Bronchial epithelial cell (primary cell): ENCODE data around the gene TMEM271. TPM values are rescaled to one million over a fixed set of nuclear protein-coding genes. Genes with fewer than 3 reads are reported as not detected.
"Not testable (repeated sequence)": the region's sequence is repeated elsewhere in the genome, so short reads cannot be mapped to it uniquely, and the experiment has no call there.

Source experiments
- DNase-seq: peaks from one replicate; pipeline ENCODE4 v3.0.0-alpha.2; 2010; ENCODE audit warnings: low read depth
- FAIRE-seq: peaks from 2 replicates; lab custom pipeline; 2011; peaks lifted over from hg19 to GRCh38; lab: Jason Lieb, UNC
- H3K27me3 ChIP-seq: 2 replicates; pipeline ENCODE4 v1.5.1; 2011; ENCODE audit warnings: low read length; ENCODE audit not compliant: control insufficient read depth, insufficient read depth
- H3K36me3 ChIP-seq: 2 replicates; pipeline ENCODE4 v1.5.1; 2011; ENCODE audit warnings: low read length; ENCODE audit not compliant: control insufficient read depth, insufficient read depth
- H3K4me3 ChIP-seq: 2 replicates; pipeline ENCODE4 v1.5.1; 2011; ENCODE audit warnings: mild to moderate bottlenecking, low read depth, low read length, control low read depth
- total RNA-seq: library from RNA; depleted of rRNA; stranded (reverse); fragments of >200 nt; gene quantifications from 2 replicates; pipeline ENCODE4 v1.2.1, GENCODE V29; 2014
- TF ChIP-seq, protein P1 (sequence below): IDR thresholded peaks from 2 replicates; pipeline ENCODE4 v1.5.1; 2011; ENCODE audit warnings: mild to moderate bottlenecking, moderate library complexity, low read length, control low read depth, inconsistent platforms; ENCODE audit not compliant: insufficient read depth, severe bottlenecking

Gene TMEM271
- total RNA-seq, 1 donor from 2014 or later: not detected

DNA sequence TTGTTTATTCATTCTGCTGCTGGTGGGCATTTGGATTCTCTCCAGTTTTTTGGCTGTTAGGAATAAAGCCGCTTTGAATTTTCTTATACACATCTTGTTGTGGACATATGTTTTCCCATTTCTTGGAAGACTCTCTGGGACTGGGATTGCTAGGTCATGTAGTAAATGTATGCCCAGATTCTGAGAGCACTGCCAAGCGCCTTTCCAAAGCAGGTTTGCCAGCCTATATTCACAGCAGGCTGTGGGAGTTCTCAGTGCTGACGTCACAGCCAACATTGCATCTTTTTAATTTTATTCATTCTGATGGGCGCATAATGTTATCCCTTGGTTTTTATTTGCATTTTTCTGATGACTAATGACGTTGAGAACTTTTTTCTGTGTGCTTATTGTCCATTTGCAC is 24.1 kb downstream of the TMEM271 start:
- no peak for DNase-seq
- TF ChIP-seq, protein P1, sequence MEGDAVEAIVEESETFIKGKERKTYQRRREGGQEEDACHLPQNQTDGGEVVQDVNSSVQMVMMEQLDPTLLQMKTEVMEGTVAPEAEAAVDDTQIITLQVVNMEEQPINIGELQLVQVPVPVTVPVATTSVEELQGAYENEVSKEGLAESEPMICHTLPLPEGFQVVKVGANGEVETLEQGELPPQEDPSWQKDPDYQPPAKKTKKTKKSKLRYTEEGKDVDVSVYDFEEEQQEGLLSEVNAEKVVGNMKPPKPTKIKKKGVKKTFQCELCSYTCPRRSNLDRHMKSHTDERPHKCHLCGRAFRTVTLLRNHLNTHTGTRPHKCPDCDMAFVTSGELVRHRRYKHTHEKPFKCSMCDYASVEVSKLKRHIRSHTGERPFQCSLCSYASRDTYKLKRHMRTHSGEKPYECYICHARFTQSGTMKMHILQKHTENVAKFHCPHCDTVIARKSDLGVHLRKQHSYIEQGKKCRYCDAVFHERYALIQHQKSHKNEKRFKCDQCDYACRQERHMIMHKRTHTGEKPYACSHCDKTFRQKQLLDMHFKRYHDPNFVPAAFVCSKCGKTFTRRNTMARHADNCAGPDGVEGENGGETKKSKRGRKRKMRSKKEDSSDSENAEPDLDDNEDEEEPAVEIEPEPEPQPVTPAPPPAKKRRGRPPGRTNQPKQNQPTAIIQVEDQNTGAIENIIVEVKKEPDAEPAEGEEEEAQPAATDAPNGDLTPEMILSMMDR: no peak
- FAIRE-seq: no peak
- Histone ChIP-seq H3K4me3 (no peak overlapping the region), H3K36me3 (no peaks in the 10 kb centered on the region), H3K27me3 (no peaks in the 10 kb centered on the region)

DNA sequence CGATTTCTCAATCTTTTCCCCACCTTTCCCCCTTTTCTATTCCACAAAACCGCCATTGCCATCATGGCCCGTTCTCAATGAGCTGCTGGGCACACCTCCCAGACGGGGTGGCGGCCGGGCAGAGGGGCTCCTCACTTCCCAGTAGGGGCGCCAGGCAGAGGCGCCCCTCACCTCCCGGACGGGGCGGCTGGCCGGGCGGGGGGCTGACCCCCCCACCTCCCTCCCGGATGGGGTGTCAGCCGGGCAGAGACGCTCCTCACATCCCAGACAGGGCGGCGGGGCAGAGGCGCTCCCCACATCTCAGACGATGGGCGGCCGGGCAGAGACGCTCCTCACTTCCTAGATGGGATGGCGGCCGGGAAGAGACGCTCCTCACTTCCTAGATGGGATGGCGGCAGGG is 25.8 kb downstream of the TMEM271 start:
- not testable (repeated sequence) for FAIRE-seq, H3K4me3 ChIP-seq, H3K36me3 ChIP-seq, H3K27me3 ChIP-seq, DNase-seq

DNA sequence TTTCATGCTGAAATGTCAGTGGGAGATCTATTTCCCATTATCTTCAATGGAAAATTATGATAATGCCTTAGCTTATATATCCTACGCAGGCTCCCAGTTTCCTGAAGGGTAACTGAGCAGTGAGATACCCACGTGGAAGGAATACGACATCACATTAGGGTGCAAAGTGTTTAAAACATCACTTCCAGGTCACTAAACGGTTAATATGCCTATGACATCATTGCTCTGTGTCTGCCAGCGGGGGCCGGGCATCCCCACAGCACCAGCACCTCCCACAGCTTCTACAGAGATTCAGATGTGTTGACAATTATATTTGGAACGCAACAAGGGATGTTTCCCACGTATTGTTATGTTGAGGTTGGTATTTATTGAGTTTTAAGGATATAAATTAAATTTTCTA is 27.1 kb downstream of the TMEM271 start:
- DNase-seq (no peak), FAIRE-seq (no peak)
- H3K36me3 ChIP-seq: no peaks in the 10 kb centered on the region
- no peak overlapping the region for H3K4me3 ChIP-seq
- H3K27me3 ChIP-seq: no peaks in the 10 kb centered on the region
- TF ChIP-seq, protein P1: no peak

DNA sequence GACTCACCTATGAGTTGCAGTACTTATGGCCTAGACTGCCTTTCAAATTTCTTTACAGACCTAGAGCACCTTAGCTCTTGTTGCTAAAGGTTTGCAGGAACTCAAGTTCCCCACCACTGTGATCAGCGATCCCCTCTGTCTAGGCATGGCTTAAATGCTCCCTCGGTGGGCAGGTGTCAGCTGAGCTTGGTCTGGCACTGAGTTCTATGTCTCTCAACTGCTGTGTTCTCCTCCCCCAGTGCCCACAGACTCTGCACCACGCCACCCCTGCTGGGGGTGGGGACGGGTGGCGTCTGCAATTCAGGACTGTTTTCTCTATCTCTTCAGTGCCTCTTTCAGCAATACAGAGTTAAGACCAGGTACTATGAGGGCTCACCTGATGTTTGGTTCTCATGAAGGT is 30.5 kb downstream of the TMEM271 start:
- DNase-seq (no peak), FAIRE-seq (no peak)
- H3K4me3 ChIP-seq: no peak overlapping the region
- no peaks in the 10 kb centered on the region for H3K27me3 ChIP-seq
- TF ChIP-seq, protein P1: no peak
- H3K36me3 ChIP-seq: no peaks in the 10 kb centered on the region

DNA sequence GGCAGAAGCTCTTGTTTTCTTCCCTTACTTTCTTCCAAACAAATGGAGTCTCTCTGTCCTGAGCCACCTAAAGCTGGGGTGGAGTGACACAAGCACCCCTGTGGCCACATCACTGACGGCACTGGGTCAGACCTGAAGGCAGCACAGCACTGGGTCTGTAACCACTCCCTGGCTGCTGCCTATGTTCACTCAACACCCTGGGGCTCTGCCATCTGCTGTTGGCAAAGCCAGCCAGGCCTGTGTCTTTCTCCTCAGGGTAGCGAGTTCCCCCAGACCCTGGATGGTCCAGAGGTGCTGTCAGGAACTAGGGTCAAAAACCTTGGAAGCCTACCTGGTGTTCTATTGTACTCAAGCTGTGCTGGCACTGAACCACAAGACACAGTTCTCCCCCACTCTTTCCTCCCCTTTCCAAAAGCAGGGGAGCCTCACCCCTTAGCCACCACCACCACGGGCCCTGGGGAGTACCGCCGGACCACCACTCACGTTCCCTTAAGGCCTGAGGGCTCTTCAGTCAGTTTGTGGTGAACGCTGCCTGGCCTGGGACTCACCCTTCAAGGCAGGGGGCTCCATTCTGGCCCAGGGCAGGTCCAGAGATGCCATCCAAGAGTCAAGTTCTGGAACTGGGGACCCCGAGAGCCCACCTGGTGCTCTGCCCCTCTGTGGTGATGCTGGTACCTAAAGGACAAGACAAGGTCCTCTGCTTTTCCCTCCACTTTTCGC is 31.5 kb downstream of the TMEM271 start:
- FAIRE-seq: no peak
- no peaks in the 10 kb centered on the region for H3K36me3 ChIP-seq
- no peaks in the 10 kb centered on the region for H3K27me3 ChIP-seq
- DNase-seq: no peak
- H3K4me3 ChIP-seq: no peak overlapping the region
- TF ChIP-seq, protein P1: no peak

DNA sequence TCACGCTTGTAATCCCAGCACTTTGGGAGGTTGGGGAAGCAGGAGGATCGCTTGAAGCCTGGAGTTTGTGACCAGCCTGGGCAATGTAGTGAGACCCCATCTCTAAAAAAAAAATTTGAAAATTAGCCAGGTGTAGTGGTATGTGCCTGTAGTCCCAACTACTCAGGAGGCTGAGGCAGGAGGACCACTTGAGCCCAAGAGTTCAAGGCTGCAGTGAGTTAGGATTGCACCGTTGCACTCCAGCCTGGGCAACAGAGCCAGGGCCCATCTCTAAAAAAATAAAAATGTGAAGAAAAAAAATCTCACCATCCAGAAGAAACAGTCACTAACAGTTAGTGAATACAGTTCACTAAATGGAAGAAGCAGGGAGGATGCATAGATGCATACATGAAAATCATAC is 34.8 kb downstream of the TMEM271 start:
- no peaks in the 10 kb centered on the region for H3K27me3 ChIP-seq
- H3K4me3 ChIP-seq: no peak overlapping the region
- no peak for DNase-seq
- FAIRE-seq: no peak
- H3K36me3 ChIP-seq: peaks cover 8% of the 10 kb centered on the region
- TF ChIP-seq, protein P1: no peak
